PC-9 (cell line): ENCODE results near the gene LAMA5. TPM values are rescaled to one million over a fixed set of nuclear protein-coding genes. Genes with fewer than 3 reads are reported as not detected.

Source experiments
- BruUV-seq: library from RNA; stranded (reverse); fragments of 400-500 nt; replicated peaks from 2 replicates; lab custom pipeline; 2021; lab: Mats Ljungman, UMichigan
- CTCF ChIA-PET: fragments of 300-600 bp; sonication (Branson Sonifier 250); formaldehyde crosslinking; loops from one replicate; lab custom pipeline; 2022; ENCODE audit warnings: antibody characterized with exemption; lab: Charles Lee
- POLR2A ChIA-PET: fragments of 300-600 bp; sonication (Branson Sonifier 250); formaldehyde crosslinking; loops from one replicate; lab custom pipeline; 2022; ENCODE audit warnings: antibody characterized with exemption; ENCODE audit not compliant: unreplicated experiment; lab: Charles Lee
- DNase-seq, 2 experiments: peaks; one replicate each; pipeline versions ENCODE4 v3.0.0 to v3.0.0-alpha.2; 2015 to 2022; ENCODE audit warnings: mixed read lengths in 1 of 2
- H2AFZ ChIP-seq: fragments of 200-600 bp; sonication (generic); 2 replicates; pipeline ENCODE4 v1.8.1; 2017; ENCODE audit warnings: antibody characterized with exemption
- H3F3A ChIP-seq: fragments of 200-600 bp; sonication (generic); 2 replicates; pipeline ENCODE4 v1.8.1; 2017; ENCODE audit warnings: antibody characterized with exemption, mild to moderate bottlenecking, low read depth; ENCODE audit not compliant: insufficient read depth
- H3K27ac ChIP-seq: fragments of 200-600 bp; sonication (generic); 2 replicates; pipeline ENCODE4 v1.6.1; 2016; ENCODE audit warnings: mixed run types
- H3K27me3 ChIP-seq: fragments of 200-600 bp; sonication (generic); 2 replicates; pipeline ENCODE4 v1.6.1; 2016; ENCODE audit warnings: low read depth, mixed run types; ENCODE audit not compliant: insufficient read depth
- H3K36me3 ChIP-seq: fragments of 200-600 bp; sonication (generic); 2 replicates; pipeline ENCODE4 v1.6.1; 2016; ENCODE audit warnings: low read depth, mixed run types
- H3K4me1 ChIP-seq: fragments of 200-600 bp; sonication (generic); replicated peaks from 2 replicates; pipeline ENCODE4 v1.6.1; 2016; ENCODE audit warnings: mixed run types; ENCODE audit not compliant: insufficient read depth
- H3K4me2 ChIP-seq: fragments of 200-600 bp; sonication (generic); 2 replicates; pipeline ENCODE4 v1.6.1; 2017; ENCODE audit warnings: mixed run types
- H3K4me3 ChIP-seq: fragments of 200-600 bp; sonication (generic); 2 replicates; pipeline ENCODE4 v1.6.1; 2016; ENCODE audit warnings: mixed run types
- H3K79me2 ChIP-seq: fragments of 200-600 bp; sonication (generic); 2 replicates; pipeline ENCODE4 v1.6.1; 2017; ENCODE audit warnings: low read depth, mixed run types
- H3K9me2 ChIP-seq: fragments of 200-600 bp; sonication (generic); 2 replicates; pipeline ENCODE4 v1.8.1; 2017; ENCODE audit warnings: mild to moderate bottlenecking; ENCODE audit not compliant: insufficient read depth
- H3K9me3 ChIP-seq: fragments of 200-600 bp; sonication (generic); 2 replicates; pipeline ENCODE4 v1.8.1; 2016; ENCODE audit warnings: low read depth; ENCODE audit not compliant: insufficient read depth
- H4K20me1 ChIP-seq: fragments of 200-600 bp; sonication (generic); 2 replicates; pipeline ENCODE4 v1.8.1; 2017; ENCODE audit not compliant: insufficient read depth
- EZH2 ChIP-seq: fragments of 200-600 bp; sonication (generic); IDR thresholded peaks from 2 replicates; pipeline ENCODE4 v1.8.0; 2017; ENCODE audit warnings: antibody characterized with exemption, low read depth
- intact Hi-C: fragments of 100-400 bp; cut with micrococcal nuclease; formaldehyde crosslinking; loops from one replicate; pipeline ENCODE4 v1.10.0; 2022; ENCODE audit not compliant: unreplicated experiment
- total RNA-seq: library from RNA; stranded (reverse); gene quantifications from 2 replicates; pipeline ENCODE4 v1.2.3, GENCODE V29; 2021
- TF ChIP-seq, protein P1 (sequence below): fragments of 200-600 bp; sonication (generic); conservative IDR thresholded peaks from 2 replicates; pipeline ENCODE4 v1.6.1; 2017; ENCODE audit warnings: mixed run types, antibody characterized with exemption, mild to moderate bottlenecking, moderate library complexity

LAMA5 gene
- total RNA-seq, 1 experiment from 2014 or later = 700 TPM

DNA sequence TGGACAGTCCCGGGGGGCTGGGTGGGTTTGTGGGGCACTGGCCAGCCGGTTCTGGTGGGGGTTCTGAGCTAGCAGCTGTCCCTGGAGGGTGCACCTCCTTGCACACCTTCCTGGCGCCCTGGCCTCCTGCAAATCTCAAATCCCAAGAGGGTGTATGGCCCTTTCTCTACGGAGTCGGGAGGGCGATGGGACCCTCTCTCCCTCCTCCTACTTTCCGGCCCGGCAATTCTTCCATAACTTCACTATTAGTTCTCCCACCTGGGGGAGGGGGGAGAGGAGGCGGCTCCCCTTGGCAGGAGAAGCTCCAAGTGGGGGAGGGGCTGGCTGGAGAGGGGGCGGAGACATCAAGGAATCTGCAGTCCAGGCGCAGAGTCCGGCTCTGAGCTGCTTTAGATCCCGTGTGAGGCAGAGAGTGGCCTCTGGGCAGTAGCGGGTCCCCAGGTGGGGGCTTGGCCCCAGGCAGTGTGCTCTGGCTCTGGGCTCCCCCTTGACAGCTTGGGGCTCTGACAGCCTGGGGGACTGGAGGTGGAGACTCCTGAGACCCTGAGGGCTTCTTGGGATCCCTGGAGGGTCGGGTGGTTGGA lies 1.4 kb upstream of the LAMA5 start:
- H3K36me3 ChIP-seq = 0 out of 2 replicates have a peak, but pooled peaks cover 5% of the 10 kb centered on the region
- no peaks in the 10 kb centered on the region for H3K9me2 ChIP-seq
- DNase-seq = peak in 1 of 2 experiments; percentile 80
- H3K9me3 ChIP-seq = no peaks in the 10 kb centered on the region
- no peak for TF ChIP-seq EZH2
- TF ChIP-seq, protein P1, sequence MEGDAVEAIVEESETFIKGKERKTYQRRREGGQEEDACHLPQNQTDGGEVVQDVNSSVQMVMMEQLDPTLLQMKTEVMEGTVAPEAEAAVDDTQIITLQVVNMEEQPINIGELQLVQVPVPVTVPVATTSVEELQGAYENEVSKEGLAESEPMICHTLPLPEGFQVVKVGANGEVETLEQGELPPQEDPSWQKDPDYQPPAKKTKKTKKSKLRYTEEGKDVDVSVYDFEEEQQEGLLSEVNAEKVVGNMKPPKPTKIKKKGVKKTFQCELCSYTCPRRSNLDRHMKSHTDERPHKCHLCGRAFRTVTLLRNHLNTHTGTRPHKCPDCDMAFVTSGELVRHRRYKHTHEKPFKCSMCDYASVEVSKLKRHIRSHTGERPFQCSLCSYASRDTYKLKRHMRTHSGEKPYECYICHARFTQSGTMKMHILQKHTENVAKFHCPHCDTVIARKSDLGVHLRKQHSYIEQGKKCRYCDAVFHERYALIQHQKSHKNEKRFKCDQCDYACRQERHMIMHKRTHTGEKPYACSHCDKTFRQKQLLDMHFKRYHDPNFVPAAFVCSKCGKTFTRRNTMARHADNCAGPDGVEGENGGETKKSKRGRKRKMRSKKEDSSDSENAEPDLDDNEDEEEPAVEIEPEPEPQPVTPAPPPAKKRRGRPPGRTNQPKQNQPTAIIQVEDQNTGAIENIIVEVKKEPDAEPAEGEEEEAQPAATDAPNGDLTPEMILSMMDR = peak; percentile 43; the same call in 1 of the 2 replicates
- peak overlapping the region; percentile 58 for H3K4me3 ChIP-seq
- peaks cover 37% of the 10 kb centered on the region for H3K79me2 ChIP-seq
- H3K27ac ChIP-seq = no peak overlapping the region
- H3K27me3 ChIP-seq = no peaks in the 10 kb centered on the region
- ChIA-PET POLR2A (interaction anchor here (0.7 to 2.1 kb wide), 3 partner anchors 10 to 18 kb away, joined by 6 to 10 read pairs (median 9); no protein-coding TSS in a partner anchor), CTCF (interaction anchor here (0.6 to 1.3 kb wide), 5 partner anchors 14 to 423 kb away, joined by 4 to 11 read pairs (median 5); partner anchors contain the start of gene RPS21)
- H2AFZ ChIP-seq = no peak overlapping the region
- intact Hi-C loops = loop anchor here (5.0 kb wide), 1 partner anchor 424 kb away; no protein-coding TSS in a partner anchor
- peaks cover 51% of the 10 kb centered on the region for H3K4me1 ChIP-seq
- peaks cover 40% of the 10 kb centered on the region for H3F3A ChIP-seq
- no TSS peak for BruUV-seq
- peaks cover 11% of the 10 kb centered on the region; the same call in 1 of the 2 replicates for H4K20me1 ChIP-seq
- peak overlapping the region; percentile 99 for H3K4me2 ChIP-seq

DNA sequence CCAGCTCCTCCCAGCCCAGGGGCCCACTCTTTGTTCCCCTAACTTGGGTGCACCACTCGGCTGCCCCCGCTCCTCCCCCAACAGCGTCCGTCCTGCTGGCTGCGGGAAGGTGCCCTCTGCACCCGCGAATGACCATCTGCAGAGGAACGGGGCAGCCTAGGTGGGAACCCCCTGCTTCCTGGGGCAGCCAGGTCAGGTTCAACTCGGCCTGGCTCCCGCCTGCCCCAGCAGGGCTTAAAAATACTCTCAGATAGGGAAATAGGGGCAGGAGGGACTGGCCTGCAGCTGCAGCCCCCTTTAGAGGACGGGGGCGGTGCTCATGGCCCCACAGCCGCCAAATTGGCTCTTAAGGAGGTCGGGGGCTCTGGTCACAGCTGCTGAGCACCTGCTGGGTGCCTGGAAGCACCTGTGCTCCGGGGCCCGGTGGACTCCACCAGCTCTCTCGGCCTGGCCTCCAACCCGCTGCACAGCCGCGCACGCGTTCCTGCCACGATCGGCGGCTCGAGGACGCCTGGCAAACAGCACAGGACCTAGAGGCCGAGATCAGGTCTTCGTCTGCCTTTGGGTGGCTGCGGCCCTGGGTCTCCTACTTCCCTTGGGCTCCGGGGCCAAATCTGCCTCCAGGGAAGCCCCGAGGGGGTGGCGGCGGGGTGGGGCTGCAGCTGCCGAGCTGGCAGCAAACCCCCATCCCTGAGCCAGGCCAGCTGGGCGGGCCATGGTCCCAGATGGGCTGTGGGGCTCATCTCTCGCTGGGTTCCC lies 700 bp upstream of the LAMA5 start:
- peaks cover 11% of the 10 kb centered on the region; the same call in 1 of the 2 replicates for H4K20me1 ChIP-seq
- no peaks in the 10 kb centered on the region for H3K9me2 ChIP-seq
- no peak overlapping the region for H3K27ac ChIP-seq
- TF ChIP-seq EZH2 = no peak
- TF ChIP-seq, protein P1 = no peak
- peak overlapping the region; percentile 99 for H3K4me2 ChIP-seq
- H3K27me3 ChIP-seq = no peaks in the 10 kb centered on the region
- H3K4me3 ChIP-seq = peak overlapping the region; percentile 58
- no TSS peak for BruUV-seq
- POLR2A ChIA-PET = interaction anchor here (0.6 to 2.1 kb wide), 4 partner anchors 9 to 129 kb away, joined by 3 to 10 read pairs (median 8); no protein-coding TSS in a partner anchor
- H3K79me2 ChIP-seq = peaks cover 43% of the 10 kb centered on the region
- DNase-seq = peak; percentile 58 to 69
- CTCF ChIA-PET = interaction anchor here (0.7 to 1.0 kb wide), 3 partner anchors 15 to 424 kb away, joined by 4 to 11 read pairs (median 5); no protein-coding TSS in a partner anchor
- 0 out of 2 replicates have a peak, but pooled peaks cover 5% of the 10 kb centered on the region for H3K36me3 ChIP-seq
- H3K9me3 ChIP-seq = no peaks in the 10 kb centered on the region
- peaks cover 47% of the 10 kb centered on the region for H3F3A ChIP-seq
- H3K4me1 ChIP-seq = peaks cover 58% of the 10 kb centered on the region
- no peak overlapping the region for H2AFZ ChIP-seq
- intact Hi-C loops = loop anchor here (2.0 to 5.0 kb wide), 2 partner anchors 129 to 424 kb away; partner anchors contain the start of gene OSBPL2
